ENCODE data around the gene L3MBTL4. TPM values are rescaled to one million over a fixed set of nuclear protein-coding genes. Genes with fewer than 3 reads are reported as not detected.

L3MBTL4 gene
- total and polyA plus RNA-seq, 10 donors, result 1.1 to 21.0 (median 12.7) TPM

DNA sequence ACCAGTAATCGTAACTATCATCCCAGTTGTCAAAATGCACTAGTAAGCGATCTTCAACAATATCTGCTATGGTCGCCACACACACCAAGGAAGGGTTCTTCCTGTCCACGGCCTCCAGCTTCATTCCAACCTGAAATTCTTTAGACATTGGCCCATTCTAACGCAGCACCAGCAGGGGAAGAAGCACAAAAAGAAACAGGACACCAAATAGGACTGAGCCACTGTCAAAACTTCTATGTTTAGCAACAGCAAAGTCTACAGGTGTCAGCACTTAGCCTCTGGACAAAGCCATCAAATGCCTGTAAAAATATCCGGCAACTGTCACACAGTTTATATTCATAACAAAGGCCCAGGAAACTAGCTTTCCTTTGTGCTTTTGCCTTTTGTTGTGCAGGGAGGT is 175.0 kb downstream of the L3MBTL4 start:
- H3K27me3 ChIP-seq (replicated peaks in 1 of 7), result no peaks in the 10 kb centered on the region
- H3K27ac ChIP-seq, result no peak overlapping the region
- intact Hi-C loops (cut with DNase I; ENCODE audit: low total_unique reads), result no loop called here
- TF ChIP-seq POLR2A (IDR thresholded peaks at IDR 0.05), result no peak
- TF ChIP-seq, protein P1, sequence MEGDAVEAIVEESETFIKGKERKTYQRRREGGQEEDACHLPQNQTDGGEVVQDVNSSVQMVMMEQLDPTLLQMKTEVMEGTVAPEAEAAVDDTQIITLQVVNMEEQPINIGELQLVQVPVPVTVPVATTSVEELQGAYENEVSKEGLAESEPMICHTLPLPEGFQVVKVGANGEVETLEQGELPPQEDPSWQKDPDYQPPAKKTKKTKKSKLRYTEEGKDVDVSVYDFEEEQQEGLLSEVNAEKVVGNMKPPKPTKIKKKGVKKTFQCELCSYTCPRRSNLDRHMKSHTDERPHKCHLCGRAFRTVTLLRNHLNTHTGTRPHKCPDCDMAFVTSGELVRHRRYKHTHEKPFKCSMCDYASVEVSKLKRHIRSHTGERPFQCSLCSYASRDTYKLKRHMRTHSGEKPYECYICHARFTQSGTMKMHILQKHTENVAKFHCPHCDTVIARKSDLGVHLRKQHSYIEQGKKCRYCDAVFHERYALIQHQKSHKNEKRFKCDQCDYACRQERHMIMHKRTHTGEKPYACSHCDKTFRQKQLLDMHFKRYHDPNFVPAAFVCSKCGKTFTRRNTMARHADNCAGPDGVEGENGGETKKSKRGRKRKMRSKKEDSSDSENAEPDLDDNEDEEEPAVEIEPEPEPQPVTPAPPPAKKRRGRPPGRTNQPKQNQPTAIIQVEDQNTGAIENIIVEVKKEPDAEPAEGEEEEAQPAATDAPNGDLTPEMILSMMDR (IDR thresholded peaks at IDR 0.05 in 8 of 11, conservative IDR thresholded peaks at IDR 0.05 in 3 of 11), result no peak
- TF ChIP-seq POLR2AphosphoS5 (IDR thresholded peaks at IDR 0.05), result no peak
- no peak overlapping the region for H3K4me3 ChIP-seq
- WGBS, 5 donors, result 88 to 91% (median 89%) methylated on average over 6 of the region's 6 CpGs
- peaks cover 0 to 37% (median 0%) of the 10 kb centered on the region in 6 donors for H3K36me3 ChIP-seq
- no peaks in the 10 kb centered on the region for H3K4me1 ChIP-seq
- H3K9me3 ChIP-seq, result peaks cover 0 to 7% (median 4%) of the 10 kb centered on the region in 8 donors
- no peak for DNase-seq

GRCh38 chr18:6236258-6236657 is 178.5 kb downstream of the L3MBTL4 start:
- H3K36me3 ChIP-seq, result peaks cover 0 to 30% (median 0%) of the 10 kb centered on the region in 6 donors
- TF ChIP-seq, protein P1 (IDR thresholded peaks at IDR 0.05 in 8 of 11, conservative IDR thresholded peaks at IDR 0.05 in 3 of 11), result no peak
- no peak for TF ChIP-seq POLR2A (IDR thresholded peaks at IDR 0.05)
- TF ChIP-seq POLR2AphosphoS5 (IDR thresholded peaks at IDR 0.05), result no peak
- no peaks in the 10 kb centered on the region for H3K27me3 ChIP-seq (replicated peaks in 1 of 7)
- DNase-seq, result no peak
- H3K4me3 ChIP-seq, result no peak overlapping the region
- H3K9me3 ChIP-seq, result peaks cover 0 to 18% (median 11%) of the 10 kb centered on the region in 8 donors
- H3K4me1 ChIP-seq, result no peaks in the 10 kb centered on the region
- WGBS, 5 donors, result 90 to 96% (median 92%) methylated on average over 2 of the region's 2 CpGs
- H3K27ac ChIP-seq, result no peak overlapping the region
- intact Hi-C loops (cut with DNase I; ENCODE audit: low total_unique reads), result no loop called here

DNA sequence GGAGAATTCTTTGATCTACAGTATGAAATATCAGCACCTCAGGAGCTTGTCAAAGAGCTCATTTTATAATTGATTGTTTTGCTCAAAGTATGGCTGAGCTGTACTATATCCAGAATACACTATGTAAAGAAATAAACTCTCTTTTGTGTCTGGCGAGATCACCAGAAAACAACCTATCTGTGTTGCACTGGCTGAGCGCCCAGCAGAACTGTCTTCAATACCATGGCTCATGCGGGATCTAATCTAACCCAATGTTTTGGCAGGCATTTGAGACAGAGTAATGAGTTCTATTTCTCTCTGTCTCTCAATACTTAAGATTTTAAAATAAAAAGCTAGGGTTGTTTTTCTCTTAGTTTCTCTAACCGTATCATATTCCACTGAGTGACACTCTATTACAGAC is 192.4 kb downstream of the L3MBTL4 start:
- Histone ChIP-seq H3K27ac (no peak overlapping the region), H3K4me3 (no peak overlapping the region), H3K9me3 (peaks cover 0 to 22% (median 15%) of the 10 kb centered on the region in 8 donors), H3K27me3 (replicated peaks in 1 of 7) (no peaks in the 10 kb centered on the region), H3K36me3 (peaks cover 0 to 21% (median 0%) of the 10 kb centered on the region in 6 donors), H3K4me1 (no peaks in the 10 kb centered on the region)
- 90 to 97% (median 93%) methylated on average over 4 of the region's 4 CpGs for WGBS, 5 donors
- no peak for DNase-seq
- TF ChIP-seq, protein P1 (IDR thresholded peaks at IDR 0.05 in 8 of 11, conservative IDR thresholded peaks at IDR 0.05 in 3 of 11), result no peak
- TF ChIP-seq POLR2AphosphoS5 (IDR thresholded peaks at IDR 0.05) (no peak), POLR2A (IDR thresholded peaks at IDR 0.05) (no peak)
- intact Hi-C loops (cut with DNase I; ENCODE audit: low total_unique reads), result no loop called here

- Histone ChIP-seq H3K36me3 (peaks cover 0 to 21% (median 0%) of the 10 kb centered on the region in 6 donors), H3K27me3 (replicated peaks in 1 of 7) (no peaks in the 10 kb centered on the region), H3K9me3 (peaks cover 0 to 18% (median 15%) of the 10 kb centered on the region in 8 donors), H3K27ac (no peak overlapping the region), H3K4me3 (no peak overlapping the region), H3K4me1 (no peaks in the 10 kb centered on the region)
- no peak for DNase-seq
- intact Hi-C loops (cut with DNase I; ENCODE audit: low total_unique reads), result no loop called here
- TF ChIP-seq, protein P1 (IDR thresholded peaks at IDR 0.05 in 8 of 11, conservative IDR thresholded peaks at IDR 0.05 in 3 of 11), result no peak
- TF ChIP-seq POLR2AphosphoS5 (IDR thresholded peaks at IDR 0.05) (no peak), POLR2A (IDR thresholded peaks at IDR 0.05) (no peak)
- 72 to 91% (median 77%) methylated on average over 2 of the region's 2 CpGs for WGBS, 5 donors
Measured at GRCh38 chr18:6221602-6222014, 193.1 kb downstream of the L3MBTL4 start.

Measured in spleen (tissue), 11 donors.